ENCODE data around the gene MRPL42.
"Not testable (repeated sequence)": the region's sequence is repeated elsewhere in the genome, so short reads cannot be mapped to it uniquely, and the experiment has no call there.

The MRPL42 gene

GRCh38 chr12:93447555-93448290 is 19.6 kb upstream of the MRPL42 start:
- peak; percentile 3 for DNase-seq

GRCh38 chr12:93448796-93449195 is 18.5 kb upstream of the MRPL42 start:
- no peak for DNase-seq

DNA sequence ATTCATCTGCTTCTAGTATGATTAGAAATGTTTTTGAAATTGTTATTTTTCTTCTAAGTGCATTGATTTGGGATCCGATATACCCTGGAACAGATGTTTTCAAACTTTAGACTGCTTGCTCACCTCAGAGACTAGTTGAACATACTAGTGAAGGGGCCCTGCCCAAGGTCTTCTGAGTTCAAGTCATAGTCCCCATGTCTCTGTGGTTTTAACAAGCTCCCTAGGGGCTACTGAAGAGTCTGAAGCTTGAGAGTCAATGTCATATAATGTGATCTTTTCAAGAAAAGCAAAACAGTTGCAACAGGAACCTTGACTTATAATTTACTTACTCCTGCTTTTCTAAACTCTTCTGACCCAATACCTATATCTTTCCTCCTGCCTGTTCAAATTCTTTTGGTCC is 18.0 kb upstream of the MRPL42 start:
- DNase-seq = no peak

DNA sequence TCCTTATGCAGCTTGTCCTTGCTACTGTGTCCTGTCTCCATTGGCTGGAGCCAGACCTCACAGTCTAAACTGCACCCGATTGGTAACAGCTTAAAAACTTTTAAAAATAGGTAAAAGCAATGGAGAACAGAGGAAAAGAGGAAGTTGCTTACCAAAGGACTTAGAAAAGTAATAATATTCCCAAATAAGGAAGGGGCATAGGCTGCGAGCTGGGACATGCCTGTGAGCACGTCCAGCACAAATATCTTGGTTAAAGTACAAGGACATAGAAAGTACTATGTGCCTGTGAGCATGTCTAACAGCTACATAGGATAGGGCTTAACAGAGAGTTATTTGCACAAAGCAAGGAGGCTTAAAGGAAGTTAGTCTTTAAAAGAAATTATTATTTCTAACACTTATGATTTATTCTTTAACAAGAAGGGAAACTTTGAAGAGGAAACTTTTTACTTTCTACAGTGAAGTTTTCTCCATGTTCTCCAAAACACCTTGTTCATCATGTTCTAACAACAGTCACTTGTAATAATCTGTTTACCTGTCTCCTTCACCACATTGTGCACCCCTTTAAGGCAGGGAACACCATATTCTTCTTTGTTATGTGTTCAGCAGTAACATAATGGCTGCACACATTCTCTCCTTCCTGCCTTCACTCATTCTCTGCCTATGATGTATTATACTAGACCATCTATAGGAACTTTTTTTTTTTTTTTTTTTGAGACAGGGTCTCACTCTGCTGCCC is 15.7 kb upstream of the MRPL42 start:
- DNase-seq = no peak

DNA sequence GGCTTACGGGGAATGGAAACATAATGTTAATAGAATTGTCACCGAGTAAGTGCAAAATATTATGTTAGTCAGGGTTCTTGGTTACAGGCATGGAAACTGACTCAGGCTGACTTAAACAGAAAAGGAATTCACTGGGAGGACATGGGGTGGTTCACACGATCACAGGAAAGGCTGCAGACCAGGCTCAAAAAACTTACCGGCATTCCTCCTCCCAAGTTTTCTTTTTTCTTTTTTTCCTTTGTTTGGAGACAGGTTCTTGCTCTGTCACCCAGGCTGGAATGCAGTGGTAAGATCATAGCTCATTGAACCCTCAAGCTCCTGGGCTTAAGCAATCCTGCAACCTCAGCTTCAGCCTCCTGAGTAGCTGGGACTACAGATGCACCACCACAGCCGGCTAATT is 13.7 kb upstream of the MRPL42 start:
- DNase-seq = no peak

DNA sequence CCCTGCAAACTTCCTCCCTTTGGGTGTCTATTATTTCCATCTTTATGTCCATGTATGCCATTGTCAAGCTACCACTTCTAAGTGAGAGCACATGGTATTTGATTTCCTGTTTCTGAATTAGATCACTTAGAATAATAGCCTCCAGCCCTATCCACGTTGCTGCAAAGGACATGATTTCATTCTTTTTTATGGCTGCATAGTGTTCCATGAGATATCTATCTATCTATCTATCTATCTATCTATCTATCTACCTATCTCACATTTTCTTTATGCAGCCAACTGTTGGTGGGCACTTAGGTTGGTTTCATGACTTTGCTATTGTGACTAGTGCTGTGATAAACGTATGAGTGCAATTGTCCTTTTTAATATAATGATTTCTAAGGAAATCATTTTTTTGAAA is 11.2 kb upstream of the MRPL42 start:
- DNase-seq = no peak

DNA sequence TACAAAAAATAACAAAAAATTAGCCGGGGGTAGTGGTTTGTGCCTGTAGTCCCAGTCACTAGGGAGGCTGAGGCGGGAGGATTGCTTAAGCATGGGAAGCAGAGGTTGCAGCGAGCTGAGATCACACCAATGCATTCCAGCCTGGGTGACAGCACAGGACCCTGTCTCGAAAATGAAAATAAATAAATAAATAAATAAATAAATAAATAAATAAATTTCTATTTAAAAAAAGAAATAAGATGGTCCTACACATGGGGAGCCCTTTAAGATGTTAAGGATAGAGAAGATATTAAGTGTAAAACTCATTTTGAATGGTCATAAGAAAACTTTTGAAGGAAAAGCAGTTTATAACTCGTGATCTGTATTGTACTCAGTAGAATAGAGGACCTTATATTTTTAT is 8.2 kb upstream of the MRPL42 start:
- no peak for DNase-seq

DNA sequence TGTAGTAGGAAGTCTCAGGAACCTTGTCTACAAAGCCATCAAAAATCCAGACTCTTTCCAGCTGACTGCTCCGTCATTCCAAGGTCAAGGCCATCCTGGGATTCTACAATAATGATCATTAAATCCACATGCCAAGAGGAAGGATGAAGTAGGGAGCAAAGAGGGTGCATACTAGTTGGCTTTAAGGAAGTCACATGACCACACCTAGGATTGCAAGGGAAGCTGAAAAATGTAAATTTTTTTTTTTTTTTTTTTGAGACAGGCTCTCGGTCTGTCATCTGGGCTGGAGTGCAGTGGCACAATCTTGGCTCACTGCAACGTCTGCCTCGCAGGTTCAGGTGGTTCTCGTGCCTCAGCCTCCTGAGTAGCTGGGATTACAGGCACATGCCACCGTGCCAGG is 7.3 kb upstream of the MRPL42 start:
- DNase-seq = no peak

DNA sequence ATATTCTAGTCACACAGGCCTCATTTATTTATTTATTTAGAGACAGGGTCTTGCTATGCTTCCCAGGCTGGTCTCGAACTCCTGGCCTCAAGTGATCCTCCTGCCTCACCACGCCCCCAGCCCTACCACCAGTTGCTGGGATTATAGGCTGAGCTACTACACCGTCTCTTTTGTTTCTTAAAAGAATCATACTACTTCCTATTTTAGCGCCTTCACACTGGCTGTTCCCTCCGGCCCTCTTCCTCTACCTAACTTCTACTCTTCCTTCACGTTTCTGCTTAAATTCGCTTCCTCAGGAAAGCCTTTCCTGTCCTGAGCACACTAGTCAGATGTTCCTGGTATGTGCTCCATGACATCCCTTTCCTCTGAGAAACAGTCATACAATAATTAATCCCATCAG is 6.4 kb upstream of the MRPL42 start:
- no peak for DNase-seq

- DNase-seq = no peak
Measured at GRCh38 chr12:93461503-93461902, 5.8 kb upstream of the MRPL42 start.

DNA sequence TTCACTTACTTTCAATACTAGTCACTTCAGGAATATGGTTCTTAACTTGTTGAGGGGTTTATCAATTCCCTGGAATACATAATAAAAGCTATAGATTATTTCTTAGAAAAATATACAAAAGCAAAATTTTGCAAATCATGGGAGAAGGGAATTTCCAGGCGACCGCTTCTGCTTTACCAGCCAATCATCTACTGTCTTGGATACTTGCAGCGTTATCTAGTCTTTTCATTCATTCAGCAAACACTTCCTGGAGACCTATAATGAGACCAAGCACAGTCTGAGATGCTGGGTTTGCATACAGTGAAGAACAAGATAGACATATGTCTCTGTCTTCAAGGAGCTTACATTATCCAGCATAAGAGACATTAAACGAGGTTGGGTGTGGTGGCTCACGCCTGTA is 1.5 kb upstream of the MRPL42 start:
- DNase-seq = no peak

DNA sequence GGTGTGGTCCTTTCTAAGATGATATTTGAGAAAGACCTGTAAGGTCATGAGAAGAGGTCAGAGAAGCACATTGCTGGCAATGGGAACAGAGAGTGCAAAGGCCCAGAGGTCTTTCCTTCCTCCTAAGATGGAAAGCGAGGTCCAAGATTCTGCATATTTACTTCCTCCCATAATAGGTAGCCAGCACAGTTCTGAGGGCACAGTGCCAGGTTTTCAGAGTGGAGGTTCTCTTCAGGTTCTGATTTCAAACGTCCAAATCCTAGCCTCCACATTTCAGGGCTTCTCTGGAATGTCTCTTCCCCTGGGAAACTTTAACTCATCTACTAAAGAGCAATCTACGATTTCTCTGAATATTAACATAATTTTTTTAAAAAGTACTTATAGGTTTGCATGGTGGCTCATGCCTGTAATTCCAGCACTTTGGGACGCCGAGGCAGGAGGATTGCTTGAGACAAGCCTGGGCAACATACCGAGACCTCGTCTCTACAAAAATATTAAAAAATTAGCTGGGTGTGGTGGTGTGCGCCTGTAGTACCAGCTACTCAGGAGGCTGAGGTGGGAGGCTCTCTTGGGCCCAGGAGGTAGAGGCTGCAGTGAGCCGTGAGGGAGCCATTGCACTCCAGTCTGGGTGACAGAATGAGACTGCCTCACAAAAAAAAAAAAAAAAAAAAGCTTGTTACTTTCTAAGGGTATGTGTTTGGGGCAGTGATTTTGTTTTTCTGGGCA is 526 bp upstream of the MRPL42 start:
- no peak for DNase-seq

GRCh38 chr12:93468008-93468371 is 676 bp downstream of the MRPL42 start:
- no peak for DNase-seq

- DNase-seq = no peak
Measured at GRCh38 chr12:93469386-93469785, 2.1 kb downstream of the MRPL42 start.

DNA sequence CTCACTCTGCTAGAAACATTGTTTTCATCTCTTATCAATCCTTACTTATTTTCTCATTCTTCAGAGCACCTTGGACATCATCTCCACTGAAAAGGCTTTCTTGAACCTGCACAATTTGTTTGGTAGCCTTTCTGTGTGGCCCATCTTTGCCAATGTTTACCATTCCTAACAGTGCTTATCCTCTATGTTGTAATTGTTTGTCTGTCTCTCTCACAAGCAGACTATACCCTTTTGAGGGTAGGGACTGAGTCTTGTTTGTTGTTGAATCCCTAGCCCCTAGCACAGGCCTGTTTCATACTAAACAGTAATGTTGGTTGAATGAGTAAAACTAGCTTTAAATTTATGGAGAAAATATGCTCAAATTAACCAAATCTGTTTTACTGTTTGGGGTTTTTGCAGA is 9.2 kb downstream of the MRPL42 start:
- no peak for DNase-seq

- DNase-seq = no peak
Measured at GRCh38 chr12:93482721-93483120, 15.4 kb downstream of the MRPL42 start.

DNA sequence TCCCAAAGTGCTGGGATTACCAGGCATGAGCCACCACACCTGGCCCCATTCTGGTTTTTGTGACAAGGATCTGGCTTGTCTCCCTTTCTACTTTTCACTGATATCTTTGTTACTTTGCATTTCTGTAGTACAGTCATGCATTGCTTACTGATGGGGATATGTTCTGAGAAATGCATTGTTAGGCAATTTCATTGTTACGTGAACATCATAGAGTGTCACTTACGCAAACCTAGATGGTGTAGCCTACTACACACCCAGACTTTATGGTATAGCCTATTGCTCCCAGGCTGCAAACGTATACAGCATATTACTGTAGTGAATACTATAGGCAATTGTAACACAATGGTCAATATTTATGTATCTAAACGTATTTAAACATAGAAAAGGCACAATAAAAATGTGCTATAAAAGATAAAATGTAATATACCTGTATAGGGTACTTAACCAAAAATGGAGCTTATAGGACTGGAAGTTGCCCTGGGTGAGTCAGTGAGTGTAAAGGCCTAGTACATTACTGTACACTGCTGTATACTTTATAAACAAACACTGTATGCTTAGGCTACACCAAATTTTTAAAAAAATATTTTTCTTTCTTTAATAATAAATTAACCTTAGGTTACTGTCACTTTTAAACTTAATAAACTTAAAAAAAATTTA is 16.0 kb downstream of the MRPL42 start:
- no peak for DNase-seq

DNA sequence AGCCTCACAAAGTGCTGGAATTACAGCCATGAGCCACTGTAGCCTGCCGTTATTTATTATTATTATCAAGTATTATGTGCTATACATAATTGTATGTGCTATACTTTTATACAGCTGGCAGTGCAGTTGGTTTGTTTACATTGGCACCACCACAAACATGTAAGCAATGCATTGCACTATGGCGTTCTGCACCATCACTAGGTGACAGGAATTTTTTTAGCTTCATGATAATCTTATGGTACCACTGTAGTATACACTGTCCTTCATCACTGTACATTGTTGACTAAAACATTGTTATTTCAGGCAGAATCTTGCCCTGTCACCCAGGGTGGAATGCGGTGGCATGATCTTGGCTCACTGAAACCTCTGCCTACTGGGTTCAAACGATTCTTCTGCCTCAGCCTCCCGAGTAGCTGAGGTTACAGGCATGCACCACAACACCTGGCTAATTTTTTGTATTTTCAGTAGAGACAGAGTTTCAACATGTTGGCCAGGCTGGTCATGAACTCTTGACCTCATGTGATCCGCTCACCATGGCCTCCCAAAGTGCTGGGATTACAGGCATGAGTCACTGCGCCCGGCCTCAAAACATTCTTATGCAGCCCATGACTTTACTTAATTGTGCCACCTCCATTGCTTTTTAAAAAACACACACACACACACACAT is 17.1 kb downstream of the MRPL42 start:
- no peak for DNase-seq

- DNase-seq = not testable (repeated sequence)
Measured at GRCh38 chr12:93492808-93493207, 25.5 kb downstream of the MRPL42 start.

- no peak for DNase-seq
Measured at GRCh38 chr12:93494096-93494495, 26.8 kb downstream of the MRPL42 start.

- DNase-seq = no peak
Measured at GRCh38 chr12:93497456-93497855, 30.1 kb downstream of the MRPL42 start.

- not testable (repeated sequence) for DNase-seq
Measured at GRCh38 chr12:93498813-93499212, 31.5 kb downstream of the MRPL42 start.

GRCh38 chr12:93500201-93500600 is 32.9 kb downstream of the MRPL42 start:
- DNase-seq = no peak

Measured in NCI-H1436 (cell line).